B cell (primary cell): ENCODE measurements around the gene ITPKC. TPM values are rescaled to one million over a fixed set of nuclear protein-coding genes. Genes with fewer than 3 reads are reported as not detected.

ENCODE experiments used
- ATAC-seq: fragments of 200-7000 bp; cut with Tn5 transposase; one replicate; pipeline ENCODE4 v1.10.0; 2021; ENCODE audit warnings: low read depth, mild to moderate bottlenecking, moderate number of reproducible peaks, moderate library complexity
- CTCF ChIA-PET: fragments of 350-600 bp; sonication (Branson Sonifier 250); formaldehyde crosslinking; loops from one replicate; lab custom pipeline; 2021; ENCODE audit warnings: antibody characterized with exemption, inconsistent platforms; lab: Charles Lee
- POLR2A ChIA-PET: fragments of 350-600 bp; sonication (Branson Sonifier 250); formaldehyde crosslinking; loops from one replicate; lab custom pipeline; 2021; ENCODE audit warnings: antibody characterized with exemption; lab: Charles Lee
- DNase-seq: peaks from one replicate; pipeline ENCODE4 v3.0.0; 2013
- H2AFZ ChIP-seq: 2 replicates; pipeline ENCODE4 v1.6.1; 2012; ENCODE audit warnings: mild to moderate bottlenecking, low read depth, low read length; ENCODE audit not compliant: insufficient read depth, poor library complexity, severe bottlenecking
- H3K27ac ChIP-seq, 2 donors: 1 replicate in 1 of 2; 2 replicates in 1 of 2; pipeline ENCODE4 v1.5.1; 2012 to 2013; ENCODE audit warnings: low read length in 2 of 2, mild to moderate bottlenecking in 2 of 2, moderate library complexity in 1 of 2
- H3K27me3 ChIP-seq, 4 experiments: fragments of 200-600 bp in 1 of 4; sonication (generic) in 1 of 4; replicated peaks in 1 of 4; 1 replicate in 2 of 4; 2 replicates in 2 of 4; pipeline versions ENCODE4 v1.6.1 to v1.7.0; 2013 to 2016; ENCODE audit warnings: low read length in 3 of 4, mild to moderate bottlenecking in 2 of 4, mixed read lengths in 1 of 4, moderate library complexity in 1 of 4; ENCODE audit not compliant: insufficient read depth in 4 of 4, control insufficient read depth in 3 of 4; ENCODE audit errors: control extremely low read depth in 1 of 4
- H3K36me3 ChIP-seq, 2 experiments: replicated peaks in 1 of 2; 1 replicate in 1 of 2; 2 replicates in 1 of 2; pipeline versions ENCODE4 v1.6.1 to v1.7.1; 2013; ENCODE audit warnings: low read length in 1 of 2; ENCODE audit not compliant: insufficient read depth in 2 of 2, control insufficient read depth in 1 of 2; ENCODE audit errors: control extremely low read depth in 1 of 2, extremely low read depth in 1 of 2
- H3K4me1 ChIP-seq, 2 donors: fragments of 200-600 bp in 1 of 2; sonication (generic) in 1 of 2; 1 replicate in 1 of 2; 2 replicates in 1 of 2; pipeline versions ENCODE4 v1.5.1 to v1.6.1; 2013 to 2017; ENCODE audit warnings: low read length in 2 of 2; ENCODE audit not compliant: control insufficient read depth in 2 of 2, insufficient read depth in 2 of 2
- H3K4me2 ChIP-seq: replicated peaks from 2 replicates; pipeline ENCODE3; 2012; ENCODE audit warnings: mild to moderate bottlenecking, low read depth, low read length; ENCODE audit not compliant: poor library complexity, severe bottlenecking
- H3K4me3 ChIP-seq, 5 experiments: fragments of 200-600 bp in 1 of 5; sonication (generic) in 1 of 5; 1 replicate in 3 of 5; 2 replicates in 2 of 5; pipeline versions ENCODE4 v1.5.1 to v1.7.0; 2011 to 2016; ENCODE audit warnings: low read length in 4 of 5, mild to moderate bottlenecking in 4 of 5, low read depth in 2 of 5, control low read depth in 1 of 5, moderate library complexity in 1 of 5; ENCODE audit not compliant: insufficient read depth in 1 of 5; ENCODE audit errors: control extremely low read depth in 1 of 5, extremely low read depth in 1 of 5
- H3K79me2 ChIP-seq: fragments of 200-600 bp; sonication (generic); one replicate; pipeline ENCODE4 v1.6.0; 2016; ENCODE audit warnings: low read length; ENCODE audit not compliant: control insufficient read depth, insufficient read depth
- H3K9ac ChIP-seq: fragments of 200-600 bp; sonication (generic); 2 replicates; pipeline ENCODE4 v1.6.1; 2017; ENCODE audit warnings: mild to moderate bottlenecking, low read length, moderate library complexity
- H3K9me3 ChIP-seq, 3 donors: one replicate each; pipeline versions ENCODE4 v1.6.1 to v1.7.1; 2013; ENCODE audit warnings: low read length in 2 of 3; ENCODE audit not compliant: control insufficient read depth in 2 of 3, insufficient read depth in 1 of 3; ENCODE audit errors: control extremely low read depth in 1 of 3
- H4K20me1 ChIP-seq: 2 replicates; pipeline ENCODE4 v1.6.0; 2012; ENCODE audit warnings: mild to moderate bottlenecking, low read length; ENCODE audit not compliant: insufficient read depth, control insufficient read depth, poor library complexity, severe bottlenecking
- H3K27ac Mint-ChIP-seq: one replicate; pipeline ENCODE4 v1.8.0; 2021; ENCODE audit warnings: mixed read lengths
- H3K27me3 Mint-ChIP-seq: one replicate; pipeline ENCODE4 v1.8.0; 2021; ENCODE audit warnings: mixed read lengths
- H3K4me1 Mint-ChIP-seq: one replicate; pipeline ENCODE4 v1.8.0; 2021; ENCODE audit warnings: mixed read lengths
- H3K4me3 Mint-ChIP-seq: one replicate; pipeline ENCODE4 v1.8.0; 2021; ENCODE audit warnings: mixed read lengths
- H3K9me3 Mint-ChIP-seq: one replicate; pipeline ENCODE4 v1.8.0; 2022; ENCODE audit warnings: mixed read lengths; ENCODE audit not compliant: insufficient read depth
- EZH2 ChIP-seq: IDR thresholded peaks from 2 replicates; pipeline ENCODE4 v1.6.1; 2012; ENCODE audit warnings: borderline replicate concordance, low read depth, mild to moderate bottlenecking, moderate library complexity, low read length; ENCODE audit not compliant: insufficient read depth, poor library complexity, severe bottlenecking
- WGBS: methylation state at CpG from one replicate; pipeline ENCODE4 v1.1.5; 2013; ENCODE audit warnings: missing lambda C conversion rate; ENCODE audit not compliant: insufficient coverage; 5-methylcytosine and 5-hydroxymethylcytosine counted together
- intact Hi-C: fragments of 100-400 bp; cut with micrococcal nuclease; formaldehyde crosslinking; loops from one replicate; pipeline ENCODE4 v1.10.0; 2022
- polyA plus RNA-seq: library from polyadenylated mRNA; depleted of rRNA; stranded (reverse); fragments of >200 nt; gene quantifications from 2 replicates; pipeline ENCODE4 v1.2.3, GENCODE V29; 2012
- total RNA-seq, 2 donors: library from RNA; stranded (reverse); fragments of 120-200 nt in 1 of 2; gene quantifications; 1 replicate in 1 of 2; 2 replicates in 1 of 2; pipeline versions ENCODE4 v1.2.3 to v1.2.4, GENCODE V29; 2013 to 2022
- TF ChIP-seq, protein P1 (sequence below): fragments of 200-600 bp; IDR thresholded peaks from one replicate; pipeline ENCODE4 v1.8.0; 2022; ENCODE audit warnings: antibody characterized with exemption, mild to moderate bottlenecking

Gene ITPKC
- total and polyA plus RNA-seq, 2 donors (not counting 1 experiment from before 2014, with no cell fraction given): 8.7 to 16.0 TPM

DNA sequence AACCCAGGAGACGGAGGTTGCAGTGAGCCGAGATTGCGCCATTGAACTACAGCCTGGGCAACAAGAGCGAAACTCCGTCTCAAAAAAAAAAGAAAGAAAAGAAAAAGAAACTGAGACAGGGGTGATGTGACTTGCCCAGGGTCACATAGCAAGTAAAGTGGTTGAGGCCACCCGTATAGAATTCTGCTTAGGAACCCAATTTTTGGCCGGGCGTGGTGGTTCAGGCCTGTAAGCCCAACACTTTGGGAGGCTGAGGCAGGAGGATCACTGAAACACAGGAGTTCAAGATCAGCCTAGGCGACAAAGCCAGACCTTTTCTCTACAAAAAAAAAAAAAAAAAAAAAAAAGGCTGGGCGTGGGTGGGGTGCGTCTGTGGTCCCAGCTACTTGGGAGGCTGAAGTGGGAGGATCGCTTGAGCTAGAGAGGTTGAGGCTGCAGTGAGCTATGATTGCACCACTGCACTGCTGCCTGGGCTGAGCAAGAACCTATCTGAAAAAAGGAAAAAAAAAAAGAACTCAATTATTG, 35.4 kb downstream of the ITPKC start:
- H3K27ac Mint-ChIP-seq: peak overlapping the region; percentile 95

More for the DNA sequence above, 35.4 kb downstream of the ITPKC start:
- DNase-seq (no peak), ATAC-seq (no peak)
- Histone ChIP-seq H2AFZ (no peak overlapping the region), H3K36me3 (peaks cover 12 to 29% of the 10 kb centered on the region in 2 experiments), H3K27ac (peak overlapping the region in 1 of 2 donors; percentile 95), H3K4me1 (peaks cover 47 to 71% of the 10 kb centered on the region in 2 donors), H3K27me3 (no peaks in the 10 kb centered on the region), H3K4me3 (peak overlapping the region in 4 of 5 experiments; percentile 77 to 98 (median 88)), H3K9me3 (no peaks in the 10 kb centered on the region), H4K20me1 (peaks cover 39% of the 10 kb centered on the region), H3K79me2 (peaks cover 74% of the 10 kb centered on the region), H3K4me2 (peak overlapping the region; percentile 82), H3K9ac (peak overlapping the region; percentile 96)
- Mint-ChIP-seq H3K4me1 (peaks cover 58% of the 10 kb centered on the region), H3K9me3 (no peaks in the 10 kb centered on the region), H3K27me3 (no peaks in the 10 kb centered on the region), H3K4me3 (peak overlapping the region; percentile 93)
- 73% methylated on average over 8 of the region's 12 CpGs for WGBS
- intact Hi-C loops: loop anchor here (5.0 kb wide), 1 partner anchor 510 kb away; the partner anchor contains the start of gene HNRNPUL1
- no peak for TF ChIP-seq EZH2
- TF ChIP-seq, protein P1, sequence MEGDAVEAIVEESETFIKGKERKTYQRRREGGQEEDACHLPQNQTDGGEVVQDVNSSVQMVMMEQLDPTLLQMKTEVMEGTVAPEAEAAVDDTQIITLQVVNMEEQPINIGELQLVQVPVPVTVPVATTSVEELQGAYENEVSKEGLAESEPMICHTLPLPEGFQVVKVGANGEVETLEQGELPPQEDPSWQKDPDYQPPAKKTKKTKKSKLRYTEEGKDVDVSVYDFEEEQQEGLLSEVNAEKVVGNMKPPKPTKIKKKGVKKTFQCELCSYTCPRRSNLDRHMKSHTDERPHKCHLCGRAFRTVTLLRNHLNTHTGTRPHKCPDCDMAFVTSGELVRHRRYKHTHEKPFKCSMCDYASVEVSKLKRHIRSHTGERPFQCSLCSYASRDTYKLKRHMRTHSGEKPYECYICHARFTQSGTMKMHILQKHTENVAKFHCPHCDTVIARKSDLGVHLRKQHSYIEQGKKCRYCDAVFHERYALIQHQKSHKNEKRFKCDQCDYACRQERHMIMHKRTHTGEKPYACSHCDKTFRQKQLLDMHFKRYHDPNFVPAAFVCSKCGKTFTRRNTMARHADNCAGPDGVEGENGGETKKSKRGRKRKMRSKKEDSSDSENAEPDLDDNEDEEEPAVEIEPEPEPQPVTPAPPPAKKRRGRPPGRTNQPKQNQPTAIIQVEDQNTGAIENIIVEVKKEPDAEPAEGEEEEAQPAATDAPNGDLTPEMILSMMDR: no peak
- POLR2A ChIA-PET: interaction anchor here (1.1 to 4.7 kb wide), 2 partner anchors 25 to 88 kb away, joined by 4 to 99 read pairs; partner anchors contain the start of genes MIA and RAB4B
- CTCF ChIA-PET: interaction anchor here (0.7 to 3.0 kb wide), 7 partner anchors 25 to 388 kb away, joined by 3 to 13 read pairs (median 5); partner anchors contain the start of gene RAB4B
